Muscle layer of duodenum (tissue), 2 donors: ENCODE measurements around the gene DERA.

Experiments
- H3K27ac ChIP-seq: one replicate; pipeline ENCODE4 v1.7.0; 2013; ENCODE audit warnings: mild to moderate bottlenecking, low read length
- H3K27me3 ChIP-seq: one replicate; pipeline ENCODE4 v1.7.0; 2013; ENCODE audit warnings: low read depth, mild to moderate bottlenecking, control low read depth, low read length
- H3K36me3 ChIP-seq, 2 donors: one replicate each; pipeline ENCODE4 v1.7.0; 2013; ENCODE audit warnings: low read length in 2 of 2, control low read depth in 1 of 2, mild to moderate bottlenecking in 1 of 2; ENCODE audit not compliant: insufficient read depth in 2 of 2, control insufficient read depth in 1 of 2
- H3K4me1 ChIP-seq, 2 donors: one replicate each; pipeline ENCODE4 v1.7.0; 2013; ENCODE audit warnings: low read length in 2 of 2, mild to moderate bottlenecking in 2 of 2, control low read depth in 1 of 2, moderate library complexity in 1 of 2; ENCODE audit not compliant: insufficient read depth in 2 of 2, control insufficient read depth in 1 of 2
- H3K4me3 ChIP-seq, 2 donors: one replicate each; pipeline ENCODE4 v1.7.0; 2013; ENCODE audit warnings: low read length in 2 of 2, low read depth in 1 of 2, mild to moderate bottlenecking in 1 of 2
- H3K9me3 ChIP-seq, 2 donors: one replicate each; pipeline ENCODE4 v1.7.0; 2013; ENCODE audit warnings: low read length in 2 of 2, control low read depth in 1 of 2, mild to moderate bottlenecking in 1 of 2; ENCODE audit not compliant: control insufficient read depth in 1 of 2
- donor health status: healthy.

DERA gene

GRCh38 chr12:15882118-15882971, 28.8 kb upstream of the DERA start, which contains the start of gene STRAP:
Gene STRAP, plus strand, starts transcription at chr12:15882387. Its CDS starts 321 bp downstream, at chr12:15882708.
- peaks cover 0 to 37% of the 10 kb centered on the region in 2 donors for H3K4me1 ChIP-seq
- no peaks in the 10 kb centered on the region for H3K9me3 ChIP-seq
- H3K36me3 ChIP-seq = peaks cover 4 to 19% of the 10 kb centered on the region in 2 donors
- H3K27ac ChIP-seq = peak within 1 kb of the TSS; percentile 97
- peak within 1 kb of the TSS; percentile 91 to 96 for H3K4me3 ChIP-seq
- H3K27me3 ChIP-seq = no peaks in the 10 kb centered on the region

DNA sequence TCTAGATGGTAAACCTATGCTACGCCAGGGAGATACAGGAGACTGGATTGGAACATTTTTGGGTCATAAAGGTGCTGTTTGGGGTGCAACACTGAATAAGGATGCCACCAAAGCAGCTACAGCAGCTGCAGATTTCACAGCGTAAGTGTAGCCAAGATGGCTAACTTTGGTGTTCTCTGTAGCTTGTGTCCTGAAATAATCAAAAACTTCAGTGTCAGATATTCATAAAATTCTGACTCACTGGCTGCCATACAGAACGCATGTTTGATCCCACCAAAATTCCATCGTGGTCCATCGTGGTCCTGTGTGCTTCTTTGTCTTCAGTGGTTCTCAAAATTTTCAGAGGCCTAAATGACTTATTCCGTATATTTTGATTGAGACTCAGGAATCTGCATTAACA, 27.6 kb upstream of the DERA start:
- peaks cover 4 to 19% of the 10 kb centered on the region in 2 donors for H3K36me3 ChIP-seq
- peak overlapping the region; percentile 97 for H3K27ac ChIP-seq
- H3K4me3 ChIP-seq = peak overlapping the region; percentile 91 to 96
- peaks cover 5 to 40% of the 10 kb centered on the region in 2 donors for H3K4me1 ChIP-seq
- no peaks in the 10 kb centered on the region for H3K9me3 ChIP-seq
- H3K27me3 ChIP-seq = no peaks in the 10 kb centered on the region

- Histone ChIP-seq H3K36me3 (peaks cover 10 to 27% of the 10 kb centered on the region in 2 donors), H3K4me3 (no peak overlapping the region), H3K27ac (no peak overlapping the region), H3K4me1 (peaks cover 5 to 40% of the 10 kb centered on the region in 2 donors), H3K9me3 (no peaks in the 10 kb centered on the region), H3K27me3 (no peaks in the 10 kb centered on the region)
Measured at GRCh38 chr12:15886372-15887042, 24.6 kb upstream of the DERA start.

- Histone ChIP-seq H3K27me3 (no peaks in the 10 kb centered on the region), H3K27ac (peak overlapping the region; percentile 40), H3K4me1 (peaks cover 5 to 40% of the 10 kb centered on the region in 2 donors), H3K9me3 (no peaks in the 10 kb centered on the region), H3K4me3 (no peak overlapping the region), H3K36me3 (peaks cover 10 to 24% of the 10 kb centered on the region in 2 donors)
Measured at GRCh38 chr12:15887043-15887817, 23.9 kb upstream of the DERA start.

GRCh38 chr12:15892645-15893259, 18.4 kb upstream of the DERA start:
- peaks cover 31 to 34% of the 10 kb centered on the region in 2 donors for H3K36me3 ChIP-seq
- H3K27ac ChIP-seq = no peak overlapping the region
- H3K4me3 ChIP-seq = no peak overlapping the region
- no peaks in the 10 kb centered on the region for H3K9me3 ChIP-seq
- peaks cover 2 to 8% of the 10 kb centered on the region in 2 donors for H3K4me1 ChIP-seq
- no peaks in the 10 kb centered on the region for H3K27me3 ChIP-seq

DNA sequence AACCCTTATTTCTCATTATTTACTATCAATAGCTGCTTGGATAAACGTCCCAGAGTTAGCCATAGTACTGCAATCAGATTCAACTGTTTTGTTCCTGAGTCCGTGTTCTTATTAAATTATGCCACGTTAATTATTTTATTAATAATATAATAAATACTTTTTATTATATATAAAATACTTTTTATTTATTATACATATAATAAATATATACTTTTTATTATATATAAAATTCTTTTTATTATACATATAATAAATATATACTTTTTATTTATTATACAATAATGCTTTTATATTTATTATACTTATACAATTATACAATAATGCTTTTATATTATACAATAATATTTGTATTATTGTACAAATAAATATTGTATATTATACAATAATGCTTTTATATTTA, 17.9 kb upstream of the DERA start:
- peaks cover 31 to 34% of the 10 kb centered on the region in 2 donors for H3K36me3 ChIP-seq
- H3K4me3 ChIP-seq = no peak overlapping the region
- H3K4me1 ChIP-seq = peaks cover 0 to 12% of the 10 kb centered on the region in 2 donors
- no peaks in the 10 kb centered on the region for H3K9me3 ChIP-seq
- H3K27me3 ChIP-seq = no peaks in the 10 kb centered on the region
- H3K27ac ChIP-seq = no peak overlapping the region

DNA sequence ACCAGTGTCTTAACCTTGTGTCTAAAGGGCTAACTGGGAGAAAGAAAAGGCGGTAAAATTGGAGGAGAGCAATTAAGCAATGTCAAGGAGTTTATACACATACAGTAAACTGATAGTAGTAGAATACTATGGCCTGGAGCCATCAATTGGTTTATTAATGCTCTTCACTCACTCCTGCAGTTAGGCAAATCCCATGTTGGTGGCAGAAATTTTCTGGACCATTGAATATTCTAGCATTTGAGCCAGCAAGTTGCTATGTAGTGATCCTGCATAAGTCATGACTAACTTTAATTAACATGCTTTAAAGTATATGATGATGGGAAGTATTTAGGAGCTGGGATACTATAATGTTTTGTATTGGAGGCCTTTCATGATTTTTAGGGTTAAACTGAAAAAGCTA, 14.3 kb upstream of the DERA start:
- Histone ChIP-seq H3K9me3 (no peaks in the 10 kb centered on the region), H3K36me3 (peaks cover 29 to 33% of the 10 kb centered on the region in 2 donors), H3K4me3 (no peak overlapping the region), H3K27me3 (no peaks in the 10 kb centered on the region), H3K4me1 (peaks cover 0 to 12% of the 10 kb centered on the region in 2 donors), H3K27ac (no peak overlapping the region)

DNA sequence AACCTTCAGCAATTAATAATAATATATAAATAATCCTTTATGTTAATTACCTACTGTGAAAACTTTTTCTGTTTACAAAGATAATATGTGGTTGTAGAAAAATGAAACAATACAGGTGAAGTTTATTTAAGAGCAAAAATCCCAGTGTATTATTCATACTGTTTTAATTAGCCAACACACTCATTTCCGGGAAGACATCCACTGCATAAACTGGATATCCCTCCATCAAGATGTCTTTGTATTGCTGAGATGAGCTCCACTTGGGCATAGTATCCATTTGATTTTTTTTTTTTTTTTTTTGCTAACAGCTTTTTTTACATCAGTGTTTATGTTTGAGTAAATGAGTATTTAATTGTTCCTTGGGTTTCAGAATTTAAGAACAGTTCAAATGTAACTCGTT, 13.7 kb upstream of the DERA start:
- Histone ChIP-seq H3K36me3 (peaks cover 29 to 38% of the 10 kb centered on the region in 2 donors), H3K27me3 (no peaks in the 10 kb centered on the region), H3K4me1 (peaks cover 0 to 12% of the 10 kb centered on the region in 2 donors), H3K9me3 (no peaks in the 10 kb centered on the region), H3K27ac (no peak overlapping the region), H3K4me3 (no peak overlapping the region)

DNA sequence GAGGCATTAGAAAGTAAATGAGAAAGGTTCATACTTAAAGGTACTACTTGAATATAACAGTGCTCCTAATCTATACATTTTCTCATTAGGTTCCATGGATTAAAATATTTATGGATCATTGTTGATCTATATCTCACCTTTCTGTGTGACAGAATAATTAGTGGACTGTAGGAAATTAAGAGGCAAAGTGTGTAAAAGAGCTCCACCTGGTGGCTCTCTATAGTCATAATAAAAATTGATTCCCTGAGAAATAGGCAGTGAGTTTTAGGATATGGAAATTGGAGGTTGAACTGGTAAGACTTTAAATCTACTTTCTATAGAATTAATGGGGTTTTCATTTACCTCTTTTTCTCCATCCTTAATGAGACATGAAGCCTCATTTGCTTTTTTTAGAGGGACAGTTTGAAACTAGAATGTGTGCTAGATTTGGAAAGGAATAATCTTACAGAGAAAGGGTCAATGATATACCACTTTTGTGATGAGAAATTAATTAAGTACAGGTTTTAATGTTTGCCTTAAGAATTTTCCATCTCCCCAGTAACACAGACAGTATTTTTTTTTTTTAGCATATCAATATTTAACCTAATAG, 11.8 kb upstream of the DERA start:
- H3K4me1 ChIP-seq = peaks cover 0 to 12% of the 10 kb centered on the region in 2 donors
- H3K27me3 ChIP-seq = no peaks in the 10 kb centered on the region
- H3K9me3 ChIP-seq = no peaks in the 10 kb centered on the region
- H3K36me3 ChIP-seq = peaks cover 39 to 54% of the 10 kb centered on the region in 2 donors
- no peak overlapping the region for H3K27ac ChIP-seq
- H3K4me3 ChIP-seq = no peak overlapping the region

- Histone ChIP-seq H3K27ac (no peak overlapping the region), H3K9me3 (no peaks in the 10 kb centered on the region), H3K36me3 (peaks cover 32 to 41% of the 10 kb centered on the region in 2 donors), H3K4me1 (no peaks in the 10 kb centered on the region), H3K27me3 (no peaks in the 10 kb centered on the region), H3K4me3 (no peak overlapping the region)
Measured at GRCh38 chr12:15904378-15904920, 6.7 kb upstream of the DERA start.
